Measurements from ENCODE around the gene ZNF541. TPM values are rescaled to one million over a fixed set of nuclear protein-coding genes. Genes with fewer than 3 reads are reported as not detected.

Gene ZNF541
- polyA plus RNA-seq, 1 donor from 2014 or later, result not detected

- Histone ChIP-seq H3K9me2 (ENCODE audit: insufficient read depth, low read length) (no peaks in the 10 kb centered on the region), H4K20me1 (ENCODE audit: insufficient read depth) (no peaks in the 10 kb centered on the region), H3K36me3 (ENCODE audit: insufficient read depth, low read length) (no peaks in the 10 kb centered on the region), H2AFZ (ENCODE audit: low read depth, low read length) (no peak overlapping the region), H3K9me3 (ENCODE audit: low read length) (no peaks in the 10 kb centered on the region), H3K4me3 (ENCODE audit: low read length) (no peak overlapping the region), H3K4me2 (ENCODE audit: low read length) (no peak overlapping the region), H3K79me2 (replicated peaks; ENCODE audit: insufficient read depth, low read length) (no peaks in the 10 kb centered on the region), H3F3A (ENCODE audit: insufficient read depth, low read length, poor library complexity, severe bottlenecking) (no peaks in the 10 kb centered on the region), H3K9ac (ENCODE audit: low read length) (no peak overlapping the region), H3K27ac (ENCODE audit: low read length) (no peak overlapping the region), H3K27me3 (ENCODE audit: insufficient read depth, low read depth, low read length) (no peaks in the 10 kb centered on the region)
- TF ChIP-seq EP300 (conservative IDR thresholded peaks at IDR 0.05; ENCODE audit: poor library complexity, severe bottlenecking) (no peak), POLR2AphosphoS5 (IDR thresholded peaks at IDR 0.05) (no peak), EZH2 (IDR thresholded peaks at IDR 0.05; ENCODE audit: borderline replicate concordance, insufficient read depth, low read length, poor library complexity, severe bottlenecking) (no peak), TAF1 (IDR thresholded peaks at IDR 0.05; ENCODE audit: low read depth) (no peak), SMC3 (conservative IDR thresholded peaks at IDR 0.05; ENCODE audit: poor library complexity) (no peak), REST (IDR thresholded peaks at IDR 0.05; ENCODE audit: borderline replicate concordance) (no peak), RAD21 (conservative IDR thresholded peaks at IDR 0.05) (no peak)
- TF ChIP-seq, protein P1, sequence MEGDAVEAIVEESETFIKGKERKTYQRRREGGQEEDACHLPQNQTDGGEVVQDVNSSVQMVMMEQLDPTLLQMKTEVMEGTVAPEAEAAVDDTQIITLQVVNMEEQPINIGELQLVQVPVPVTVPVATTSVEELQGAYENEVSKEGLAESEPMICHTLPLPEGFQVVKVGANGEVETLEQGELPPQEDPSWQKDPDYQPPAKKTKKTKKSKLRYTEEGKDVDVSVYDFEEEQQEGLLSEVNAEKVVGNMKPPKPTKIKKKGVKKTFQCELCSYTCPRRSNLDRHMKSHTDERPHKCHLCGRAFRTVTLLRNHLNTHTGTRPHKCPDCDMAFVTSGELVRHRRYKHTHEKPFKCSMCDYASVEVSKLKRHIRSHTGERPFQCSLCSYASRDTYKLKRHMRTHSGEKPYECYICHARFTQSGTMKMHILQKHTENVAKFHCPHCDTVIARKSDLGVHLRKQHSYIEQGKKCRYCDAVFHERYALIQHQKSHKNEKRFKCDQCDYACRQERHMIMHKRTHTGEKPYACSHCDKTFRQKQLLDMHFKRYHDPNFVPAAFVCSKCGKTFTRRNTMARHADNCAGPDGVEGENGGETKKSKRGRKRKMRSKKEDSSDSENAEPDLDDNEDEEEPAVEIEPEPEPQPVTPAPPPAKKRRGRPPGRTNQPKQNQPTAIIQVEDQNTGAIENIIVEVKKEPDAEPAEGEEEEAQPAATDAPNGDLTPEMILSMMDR (IDR thresholded peaks at IDR 0.05; ENCODE audit: poor library complexity, severe bottlenecking), result no peak
Observed at GRCh38 chr19:47526798-47527197, 46.1 kb downstream of the ZNF541 start.

- no peak for TF ChIP-seq REST (IDR thresholded peaks at IDR 0.05; ENCODE audit: borderline replicate concordance)
- no peak for TF ChIP-seq POLR2AphosphoS5 (IDR thresholded peaks at IDR 0.05)
- no peak for TF ChIP-seq SMC3 (conservative IDR thresholded peaks at IDR 0.05; ENCODE audit: poor library complexity)
- no peak for TF ChIP-seq EP300 (conservative IDR thresholded peaks at IDR 0.05; ENCODE audit: poor library complexity, severe bottlenecking)
- TF ChIP-seq TAF1 (IDR thresholded peaks at IDR 0.05; ENCODE audit: low read depth), result no peak
- TF ChIP-seq RAD21 (conservative IDR thresholded peaks at IDR 0.05), result no peak
- TF ChIP-seq, protein P1 (IDR thresholded peaks at IDR 0.05; ENCODE audit: poor library complexity, severe bottlenecking), result no peak
- TF ChIP-seq EZH2 (IDR thresholded peaks at IDR 0.05; ENCODE audit: borderline replicate concordance, insufficient read depth, low read length, poor library complexity, severe bottlenecking), result no peak
- TF ChIP-seq MXI1 (conservative IDR thresholded peaks at IDR 0.05; ENCODE audit: poor library complexity, severe bottlenecking), result no peak
- Histone ChIP-seq H3K9ac (ENCODE audit: low read length) (no peak overlapping the region), H3K9me3 (ENCODE audit: low read length) (no peaks in the 10 kb centered on the region), H3K79me2 (replicated peaks; ENCODE audit: insufficient read depth, low read length) (no peaks in the 10 kb centered on the region), H3K4me2 (ENCODE audit: low read length) (no peak overlapping the region), H3K4me3 (ENCODE audit: low read length) (no peak overlapping the region), H3K9me2 (ENCODE audit: insufficient read depth, low read length) (no peaks in the 10 kb centered on the region), H4K20me1 (ENCODE audit: insufficient read depth) (no peaks in the 10 kb centered on the region), H2AFZ (ENCODE audit: low read depth, low read length) (no peak overlapping the region), H3F3A (ENCODE audit: insufficient read depth, low read length, poor library complexity, severe bottlenecking) (no peaks in the 10 kb centered on the region), H3K27me3 (ENCODE audit: insufficient read depth, low read depth, low read length) (no peaks in the 10 kb centered on the region), H3K36me3 (ENCODE audit: insufficient read depth, low read length) (no peaks in the 10 kb centered on the region), H3K27ac (ENCODE audit: low read length) (no peak overlapping the region)
Observed at GRCh38 chr19:47523473-47523872, 49.5 kb downstream of the ZNF541 start.

Measured in neural cell (in vitro differentiated cells).